Endothelial cell of umbilical vein (primary cell): Measurements from ENCODE around the gene NEDD4L. TPM values are rescaled to one million over a fixed set of nuclear protein-coding genes. Genes with fewer than 3 reads are reported as not detected.

Experiments
- BruUV-seq: library from RNA; stranded (reverse); fragments of 400-500 nt; replicated peaks from 2 replicates; lab custom pipeline; 2021; lab: Mats Ljungman, UMichigan
- CTCF ChIA-PET: fragments of 300-600, 350-600 bp; sonication (Branson Sonifier 250); formaldehyde crosslinking; loops from one replicate; lab custom pipeline; 2021; ENCODE audit warnings: antibody characterized with exemption, inconsistent platforms; lab: Charles Lee
- POLR2A ChIA-PET: fragments of 300-600, 350-600 bp; sonication (Branson Sonifier 250); formaldehyde crosslinking; loops from one replicate; lab custom pipeline; 2021; ENCODE audit warnings: antibody characterized with exemption, inconsistent platforms; lab: Charles Lee
- DNase-seq: peaks from one replicate; pipeline ENCODE4 v3.0.0-alpha.2; 2011; ENCODE audit warnings: low read depth, low spot score
- FAIRE-seq: peaks from 2 replicates; lab custom pipeline; 2011; peaks lifted over from hg19 to GRCh38; lab: Jason Lieb, UNC
- H2AFZ ChIP-seq: 2 replicates; pipeline ENCODE4 v1.6.0; 2012; ENCODE audit warnings: low read depth, low read length, control low read depth, inconsistent platforms
- H3K27ac ChIP-seq: 2 replicates; pipeline ENCODE4 v1.5.1; 2011; ENCODE audit warnings: low read depth, mild to moderate bottlenecking, control low read depth, low read length, moderate library complexity; ENCODE audit not compliant: insufficient read depth
- H3K27me3 ChIP-seq, 2 experiments: 2 replicates each; pipeline versions ENCODE4 v1.6.0 to v1.6.1; 2011; ENCODE audit warnings: low read length in 2 of 2, mixed read lengths in 1 of 2; ENCODE audit not compliant: control insufficient read depth in 2 of 2, insufficient read depth in 2 of 2
- H3K36me3 ChIP-seq, 2 experiments: 2 replicates in 1 of 2; 3 replicates in 1 of 2; pipeline ENCODE4 v1.5.1; 2011; ENCODE audit warnings: low read length in 2 of 2, mild to moderate bottlenecking in 1 of 2, moderate library complexity in 1 of 2; ENCODE audit not compliant: control insufficient read depth in 2 of 2, insufficient read depth in 2 of 2; ENCODE audit errors: extremely low read depth in 1 of 2
- H3K4me1 ChIP-seq: 3 replicates; pipeline ENCODE4 v1.5.1; 2011; ENCODE audit warnings: mild to moderate bottlenecking, low read length; ENCODE audit not compliant: control insufficient read depth, insufficient read depth; ENCODE audit errors: extremely low read depth
- H3K4me2 ChIP-seq: 2 replicates; pipeline ENCODE4 v1.6.1; 2011; ENCODE audit warnings: low read length, control low read depth, mixed read lengths; ENCODE audit not compliant: insufficient read depth
- H3K4me3 ChIP-seq, 3 experiments: fragments of 200-600 bp in 1 of 3; sonication (generic), shearing (Covaris generic) in 1 of 3; replicated peaks in 1 of 3; 2 replicates each; pipeline ENCODE4 v1.5.1; 2011 to 2016; ENCODE audit warnings: control low read depth in 3 of 3, low read length in 3 of 3, mild to moderate bottlenecking in 2 of 3, inconsistent platforms in 1 of 3, low read depth in 1 of 3, moderate library complexity in 1 of 3; ENCODE audit not compliant: insufficient read depth in 1 of 3
- H3K79me2 ChIP-seq: 2 replicates; pipeline ENCODE4 v1.6.0; 2012; ENCODE audit warnings: low read length, inconsistent platforms; ENCODE audit not compliant: control insufficient read depth, insufficient read depth
- H3K9ac ChIP-seq: replicated peaks from 2 replicates; pipeline ENCODE3; 2011; ENCODE audit warnings: low read length, control low read depth; ENCODE audit not compliant: insufficient read depth; ENCODE audit errors: extremely low read depth
- H3K9me1 ChIP-seq: replicated peaks from 3 replicates; pipeline ENCODE4 v1.6.0; 2011; ENCODE audit warnings: mild to moderate bottlenecking, low read length; ENCODE audit not compliant: control insufficient read depth, insufficient read depth; ENCODE audit errors: extremely low read depth
- H3K9me3 ChIP-seq: replicated peaks from 2 replicates; pipeline ENCODE4 v1.5.1; 2012; ENCODE audit warnings: low read length, inconsistent platforms; ENCODE audit not compliant: control insufficient read depth, insufficient read depth
- H4K20me1 ChIP-seq: replicated peaks from 2 replicates; pipeline ENCODE3; 2011; ENCODE audit warnings: mild to moderate bottlenecking, low read length; ENCODE audit not compliant: control insufficient read depth, insufficient read depth; ENCODE audit errors: extremely low read depth
- CTCF ChIP-seq, 2 donors: IDR thresholded peaks; 1 replicate in 1 of 2; 2 replicates in 1 of 2; pipeline ENCODE4 v1.5.1; 2011; ENCODE audit warnings: low read length in 2 of 2, mild to moderate bottlenecking in 2 of 2, moderate library complexity in 2 of 2, control low read depth in 1 of 2, inconsistent platforms in 1 of 2, low read depth in 1 of 2; ENCODE audit not compliant: insufficient read depth in 1 of 2; ENCODE audit errors: extremely low read depth in 1 of 2
- EZH2 ChIP-seq: IDR thresholded peaks from 2 replicates; pipeline ENCODE4 v1.6.1; 2012; ENCODE audit warnings: borderline replicate concordance, low read depth, mild to moderate bottlenecking, moderate library complexity, low read length, inconsistent platforms; ENCODE audit not compliant: severe bottlenecking
- FOS ChIP-seq: IDR thresholded peaks from 2 replicates; pipeline ENCODE4 v1.6.1; 2011; ENCODE audit warnings: mild to moderate bottlenecking, low read length, moderate library complexity, borderline replicate concordance; ENCODE audit not compliant: insufficient read depth
- GATA2 ChIP-seq: IDR thresholded peaks from 2 replicates; pipeline ENCODE4 v1.7.0; 2011; ENCODE audit warnings: low read depth, mild to moderate bottlenecking, moderate library complexity, mixed read lengths, low read length; ENCODE audit not compliant: insufficient read length, insufficient read depth
- JUN ChIP-seq: IDR thresholded peaks from 2 replicates; pipeline ENCODE4 v1.6.1; 2011; ENCODE audit warnings: borderline replicate concordance, low read depth; ENCODE audit not compliant: insufficient read length, insufficient read depth
- MYC ChIP-seq: IDR thresholded peaks from one replicate; pipeline ENCODE4 v1.6.1; 2011; ENCODE audit warnings: mild to moderate bottlenecking, low read depth, low read length
- POLR2A ChIP-seq: IDR thresholded peaks from 2 replicates; pipeline ENCODE4 v1.6.1; 2012; ENCODE audit warnings: low read depth, mild to moderate bottlenecking, control low read depth, low read length
- dilution Hi-C: fragments of 300-500 bp; cut with MboI; formaldehyde crosslinking; loops from one replicate; pipeline ENCODE4 v1.15.0; 2019; ENCODE audit warnings: low sequenced_read_pairs; ENCODE audit not compliant: extremely low pct_ligation_motif_present
- intact Hi-C: fragments of 100-400 bp; cut with micrococcal nuclease; formaldehyde crosslinking; loops from one replicate; pipeline ENCODE4 v1.10.0; 2022
- polyA plus RNA-seq, 4 experiments: library from polyadenylated mRNA; depleted of rRNA in 3 of 4; stranded (reverse) in 3 of 4; unstranded in 1 of 4; fragments of >200 nt; gene quantifications; 2 replicates each; pipeline versions ENCODE4 v1.2.1 to v1.2.3, GENCODE V29; 2011 to 2012; ENCODE audit warnings: missing spikeins in 1 of 4
- total RNA-seq: library from RNA; stranded (reverse); gene quantifications from 2 replicates; pipeline ENCODE4 v1.2.3, GENCODE V29; 2021
- TF ChIP-seq, protein P1 (sequence below): IDR thresholded peaks from 2 replicates; pipeline ENCODE4 v1.6.1; 2011; ENCODE audit not compliant: insufficient read depth, insufficient read length

Gene NEDD4L
- total and polyA plus RNA-seq, 2 donors (not counting 3 experiments of a cell fraction or from before 2014, with no cell fraction given) = 20.5 to 78.9 TPM

- no peak overlapping the region for H3K9ac ChIP-seq
- H3K79me2 ChIP-seq = no peaks in the 10 kb centered on the region
- H3K9me1 ChIP-seq = no peaks in the 10 kb centered on the region
- DNase-seq = no peak
- no peaks in the 10 kb centered on the region for H3K9me3 ChIP-seq
- no TSS peak for BruUV-seq
- no peaks in the 10 kb centered on the region for H4K20me1 ChIP-seq
- intact Hi-C loops = no loop called here
- CTCF ChIA-PET = no interaction called here
- H3K4me3 ChIP-seq = no peak overlapping the region
- H3K36me3 ChIP-seq = no peaks in the 10 kb centered on the region
- no peak overlapping the region for H3K27ac ChIP-seq
- POLR2A ChIA-PET = no interaction called here
- TF ChIP-seq MYC (no peak), FOS (no peak), GATA2 (no peak), CTCF (IDR thresholded peaks at IDR 0.05; ENCODE audit: extremely low read depth in 1 of 2, insufficient read depth in 1 of 2, low read depth in 1 of 2, low read length in 2 of 2) (no peak), EZH2 (no peak), JUN (no peak), POLR2A (no peak)
- TF ChIP-seq, protein P1, sequence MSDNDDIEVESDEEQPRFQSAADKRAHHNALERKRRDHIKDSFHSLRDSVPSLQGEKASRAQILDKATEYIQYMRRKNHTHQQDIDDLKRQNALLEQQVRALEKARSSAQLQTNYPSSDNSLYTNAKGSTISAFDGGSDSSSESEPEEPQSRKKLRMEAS = no peak
- no peak for FAIRE-seq
- H3K4me1 ChIP-seq = no peaks in the 10 kb centered on the region
- H3K27me3 ChIP-seq = peaks cover 2 to 8% of the 10 kb centered on the region in 2 experiments
- no peak overlapping the region for H3K4me2 ChIP-seq
- no peak overlapping the region for H2AFZ ChIP-seq
- dilution Hi-C loops = no loop called here
Measured at GRCh38 chr18:58446391-58447060, 402.5 kb downstream of the NEDD4L start.
